ENCODE measurements around the gene ZNF385B.

- TF ChIP-seq REST (IDR thresholded peaks at IDR 0.05; ENCODE audit: low read depth) (no peak), RAD21 (IDR thresholded peaks at IDR 0.05; ENCODE audit: low read depth) (no peak), YY1 (IDR thresholded peaks at IDR 0.05; ENCODE audit: low read depth) (no peak)
Observed at GRCh38 chr2:179427065-179427464, 434.3 kb downstream of the ZNF385B start.

Measured in Ishikawa (cell line).